ENCODE results near the gene IGSF3.
"Not testable (repeated sequence)": the region's sequence is repeated elsewhere in the genome, so short reads cannot be mapped to it uniquely, and the experiment has no call there.

IGSF3 gene

DNA sequence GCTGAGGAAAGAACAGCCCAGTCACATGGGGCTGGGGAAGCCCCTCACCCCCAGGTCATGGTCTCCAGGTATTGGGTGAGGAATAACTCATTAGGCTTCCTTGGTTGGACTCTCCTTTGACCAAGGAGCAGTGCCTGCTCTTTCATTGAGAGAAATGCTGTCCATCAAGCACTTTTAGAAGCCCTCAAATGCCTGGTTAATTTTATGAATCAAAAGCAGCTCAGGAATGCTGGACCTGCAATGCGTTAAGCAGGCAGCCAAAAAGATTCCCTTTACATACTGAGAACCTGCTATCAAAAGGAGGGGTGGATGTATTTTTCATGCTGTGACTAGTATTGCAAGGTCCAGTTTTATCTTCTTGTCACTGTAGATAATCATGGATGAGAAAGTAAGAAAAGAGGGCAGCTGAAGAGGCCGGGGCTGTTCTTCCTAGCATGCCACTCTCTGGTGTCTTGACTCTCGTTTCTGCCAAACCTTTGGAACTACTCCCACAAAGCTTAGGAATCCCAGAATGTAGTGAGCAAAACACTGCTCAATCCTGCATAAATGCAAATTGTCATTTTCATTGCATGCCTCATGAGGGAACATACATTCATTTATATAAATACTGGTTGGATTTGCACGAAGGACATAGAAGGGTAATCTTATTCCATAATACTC, 94.6 kb downstream of the IGSF3 start:
- peak; percentile 19 for DNase-seq

DNA sequence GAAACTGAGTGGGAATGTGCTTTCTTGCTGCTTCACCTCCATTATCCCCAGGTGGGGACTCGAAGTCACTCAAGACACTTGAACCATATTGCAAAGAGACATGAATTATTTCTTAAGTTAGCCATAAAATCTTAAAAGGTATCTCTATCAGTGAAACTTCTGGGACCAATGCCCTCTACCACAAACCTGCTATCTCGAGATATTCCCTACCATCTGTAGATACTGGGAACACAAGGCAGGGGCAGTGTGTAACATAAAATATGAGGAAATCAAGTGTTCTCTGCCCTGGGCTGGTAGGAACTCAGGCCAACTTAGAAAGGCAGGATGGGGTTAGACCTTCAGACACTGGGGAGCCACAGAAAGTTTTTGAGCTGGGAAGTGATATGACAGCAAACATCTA, 95.4 kb downstream of the IGSF3 start:
- no peak for DNase-seq

DNA sequence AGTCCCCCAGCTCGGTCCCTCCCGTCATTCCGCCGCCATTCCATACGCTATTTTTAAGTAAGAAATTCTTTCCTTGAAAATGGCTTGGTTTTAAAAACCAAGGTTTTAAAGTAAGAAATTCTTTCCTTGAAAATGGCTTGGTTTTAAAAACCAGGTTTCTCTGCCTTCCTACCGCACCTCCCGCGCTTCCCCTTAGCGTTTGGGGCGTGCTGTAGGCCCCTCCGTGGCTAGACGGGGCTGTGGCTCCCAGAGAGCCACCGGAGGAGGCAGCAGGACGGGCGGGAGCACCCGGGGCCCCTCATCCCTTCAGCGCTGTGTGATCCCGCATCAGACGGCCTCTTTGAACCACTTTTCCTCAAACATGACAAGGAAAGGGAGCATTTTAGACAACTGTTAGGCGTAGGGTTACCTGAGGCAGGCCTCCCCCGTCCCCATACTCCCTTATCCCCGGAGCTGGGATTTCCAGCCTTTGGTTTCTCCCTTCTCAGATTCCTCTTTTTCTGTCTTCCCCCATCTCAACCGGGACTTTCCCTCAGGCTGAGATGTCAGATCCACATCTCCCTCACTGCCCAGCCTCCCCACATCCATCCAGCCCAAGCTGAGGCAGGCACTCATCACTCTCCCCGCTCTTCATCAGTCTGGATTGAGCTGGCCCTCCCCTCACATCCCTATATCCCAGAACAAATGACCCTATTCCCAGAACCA, 96.2 kb downstream of the IGSF3 start:
- no peak for DNase-seq

DNA sequence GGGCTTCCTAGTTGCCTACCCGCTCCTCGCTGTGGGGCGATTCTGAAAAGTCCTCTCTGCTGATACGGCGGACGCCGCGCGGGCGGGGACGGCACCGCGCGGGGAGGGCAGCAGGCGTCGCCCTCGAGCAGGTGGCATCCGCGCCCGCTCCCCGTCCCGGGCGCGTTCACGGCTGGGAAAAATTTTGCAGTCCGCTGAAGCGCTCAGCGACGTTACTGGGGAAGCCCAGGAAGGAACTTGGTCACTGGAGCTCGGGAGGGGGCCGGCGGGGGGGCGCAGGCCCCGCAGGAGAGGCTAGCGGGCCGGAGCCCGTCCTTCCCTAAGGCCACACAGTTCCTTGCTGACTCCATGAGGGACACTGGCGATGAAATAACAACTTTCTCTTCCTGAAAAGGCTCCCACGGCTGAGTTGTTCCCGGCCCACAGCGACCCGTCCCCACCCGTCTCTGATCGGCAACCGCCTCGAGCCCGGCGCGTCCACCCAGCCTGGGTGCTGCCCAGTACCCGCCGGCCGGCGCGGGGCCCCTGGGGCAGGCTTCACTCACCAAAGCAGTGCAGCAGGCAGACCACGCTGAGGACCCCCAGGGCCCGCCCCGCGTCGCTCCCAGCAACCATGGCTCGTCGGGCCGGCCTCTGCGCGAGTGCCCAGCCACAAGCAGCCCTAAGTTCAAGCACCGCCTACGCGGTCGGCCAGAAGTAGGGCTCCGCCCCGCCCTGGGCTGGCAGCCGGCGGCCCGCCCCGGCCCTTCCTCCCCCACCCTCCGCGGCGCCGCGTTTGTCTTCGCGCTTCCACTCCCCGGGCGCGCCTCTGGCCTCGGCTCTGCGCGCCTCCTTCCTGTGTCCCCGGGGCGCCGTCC, 96.9 kb downstream of the IGSF3 start, which contains the start of gene CD58:
TSS of gene CD58 (minus strand) at position 669 of the 857 bp plus-strand sequence. CDS start at position 615, 54 bp downstream.
- peak; percentile 80 for DNase-seq

DNA sequence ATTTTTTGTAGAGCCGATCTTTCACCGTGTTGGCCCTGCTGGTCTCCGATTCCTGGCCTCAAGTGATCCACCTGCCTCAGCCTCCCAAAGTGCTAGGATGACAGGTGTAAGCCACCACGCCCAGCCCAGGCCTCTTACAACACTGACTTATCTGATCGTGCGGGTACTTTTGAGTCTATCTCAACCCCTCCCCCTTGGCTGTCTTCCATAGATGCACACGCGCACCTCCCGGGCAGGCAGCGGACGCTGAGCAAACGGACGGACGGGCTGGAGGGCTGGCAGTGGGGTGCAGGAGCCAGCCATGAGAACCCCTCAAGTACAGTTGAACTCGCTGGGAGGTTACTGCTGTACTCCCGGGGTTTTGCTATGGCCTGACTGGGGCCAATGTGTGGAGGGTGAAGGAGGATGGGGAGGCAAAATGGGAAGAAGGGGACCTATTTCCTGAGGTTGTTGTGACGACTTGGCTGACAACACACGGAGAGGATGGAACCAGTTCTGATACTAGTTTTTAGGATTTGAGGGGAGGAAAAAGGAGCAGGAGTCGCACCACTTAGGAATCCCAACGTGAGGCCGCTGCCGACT, 97.7 kb downstream of the IGSF3 start:
- DNase-seq = no peak

DNA sequence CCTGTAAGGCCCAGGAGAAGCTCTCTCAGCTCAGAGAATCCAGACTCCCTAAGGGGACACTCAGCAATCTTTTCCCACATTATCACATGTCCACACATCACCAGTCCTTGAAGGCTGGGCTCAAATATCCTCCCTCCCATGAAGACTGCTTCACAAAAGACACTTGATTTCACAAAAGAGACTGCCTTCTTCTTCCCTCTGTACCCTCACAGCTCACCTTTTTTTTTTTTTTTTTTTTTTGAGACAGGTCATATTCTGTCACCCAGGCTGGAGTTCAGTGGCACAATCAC, 98.2 kb downstream of the IGSF3 start:
- DNase-seq = no peak

DNA sequence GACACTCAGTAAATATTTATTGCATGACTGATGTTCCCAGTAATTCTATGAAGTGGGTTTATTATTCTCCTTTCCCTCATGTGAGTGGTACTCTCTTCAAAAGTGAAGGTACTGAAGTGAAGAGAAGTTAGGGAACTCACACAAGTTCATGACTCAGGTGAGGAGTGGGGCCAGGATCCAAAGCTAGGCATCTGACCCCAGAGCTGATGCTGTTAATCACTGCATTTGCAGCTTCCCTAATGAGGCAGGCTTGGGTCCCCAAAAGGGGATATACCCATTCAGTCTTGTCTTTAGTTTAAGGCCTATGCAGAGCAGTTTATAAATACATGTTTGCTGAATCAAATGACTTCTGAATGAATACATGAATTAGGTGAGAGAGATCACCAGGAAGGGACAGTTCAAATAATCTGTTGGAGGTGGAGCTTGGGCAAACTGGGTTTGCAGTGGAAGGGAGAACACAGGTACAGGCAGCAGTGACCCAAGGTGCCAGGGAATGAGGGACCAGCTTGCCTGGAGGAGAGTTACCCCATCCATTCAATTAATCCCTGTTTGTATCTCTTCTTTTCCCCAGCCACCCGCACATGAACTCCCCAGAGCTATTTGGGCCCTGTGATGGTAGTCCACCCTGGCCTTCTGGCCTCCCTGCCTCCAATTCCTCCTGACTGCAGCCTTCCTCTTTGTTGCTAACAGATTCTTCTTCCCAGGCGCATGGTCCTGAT, 98.7 kb downstream of the IGSF3 start:
- no peak for DNase-seq

DNA sequence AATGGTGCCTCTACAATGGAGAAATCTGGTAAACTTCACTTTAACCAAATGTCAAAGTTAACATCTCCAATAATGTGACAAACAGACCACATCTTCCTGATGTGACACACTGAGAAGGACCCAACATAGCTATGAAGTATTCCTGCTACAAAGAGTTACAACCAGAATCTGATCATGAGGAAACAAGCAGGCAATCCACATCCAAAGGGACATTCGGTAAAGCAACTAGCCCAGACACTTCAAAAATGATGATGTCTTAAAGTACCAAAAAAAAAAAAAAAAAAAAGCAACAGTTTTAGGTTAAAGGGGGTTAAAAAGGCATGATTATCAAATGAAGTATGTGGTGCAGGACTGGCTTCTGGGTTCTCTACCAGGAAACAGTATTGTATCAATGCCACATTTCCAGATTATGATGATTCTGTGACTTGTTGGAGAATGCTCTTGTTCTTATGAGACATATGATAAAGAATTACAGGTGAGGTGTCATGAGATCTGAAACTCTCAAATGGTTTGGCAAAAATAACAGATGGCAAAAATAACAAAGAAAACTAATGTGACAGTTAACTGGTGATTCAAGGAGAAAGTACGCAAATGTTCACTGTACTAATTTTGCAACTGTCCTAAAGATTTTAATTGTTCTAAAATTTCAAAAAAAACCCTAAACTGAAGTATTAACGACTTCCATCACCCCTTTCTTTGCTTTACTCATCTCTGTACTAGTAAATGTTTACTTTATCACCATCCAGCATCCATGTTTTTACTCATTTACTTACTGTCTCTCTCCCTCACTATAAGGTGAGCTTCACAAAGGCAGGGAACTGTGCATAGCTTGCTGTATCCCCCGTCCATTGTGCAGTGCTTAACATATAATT, 99.5 kb downstream of the IGSF3 start:
- DNase-seq = no peak

DNA sequence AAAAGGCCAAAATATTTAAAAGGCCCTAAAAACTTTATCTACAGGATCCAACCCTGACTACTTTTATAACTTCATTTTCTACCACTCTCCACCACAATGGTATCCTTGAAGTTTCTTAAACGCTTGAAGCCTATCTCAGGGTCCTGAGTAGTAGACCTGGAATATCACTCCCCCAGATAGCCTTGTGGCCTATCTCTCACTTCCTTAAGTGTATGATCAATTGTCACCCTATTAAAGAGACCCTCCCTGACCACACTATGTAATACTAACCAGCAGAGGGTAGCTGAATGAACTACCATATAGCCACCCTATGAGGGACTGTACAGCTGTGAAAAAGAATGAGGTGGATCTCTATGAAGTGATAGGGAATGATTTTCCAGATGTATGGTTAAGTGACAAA, 102.3 kb downstream of the IGSF3 start:
- DNase-seq = no peak

DNA sequence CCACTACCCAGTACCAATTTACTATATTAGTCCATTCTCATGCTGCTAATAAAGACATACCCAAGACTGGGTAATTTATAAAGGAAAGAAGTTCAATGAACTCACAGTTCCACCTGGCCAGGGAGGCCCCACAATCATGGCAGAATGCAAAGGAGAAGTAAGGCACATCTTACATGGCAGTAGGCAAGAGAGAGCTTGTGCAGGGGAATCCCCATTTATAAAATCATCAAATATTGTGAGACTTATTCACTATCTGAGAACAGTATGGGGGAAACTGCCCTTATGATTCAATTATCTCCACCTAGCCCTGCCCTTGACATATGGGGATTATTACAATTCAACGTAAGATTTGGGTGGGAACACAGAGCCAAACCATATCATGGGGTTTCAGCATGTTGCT, 103.1 kb downstream of the IGSF3 start:
- DNase-seq = no peak

DNA sequence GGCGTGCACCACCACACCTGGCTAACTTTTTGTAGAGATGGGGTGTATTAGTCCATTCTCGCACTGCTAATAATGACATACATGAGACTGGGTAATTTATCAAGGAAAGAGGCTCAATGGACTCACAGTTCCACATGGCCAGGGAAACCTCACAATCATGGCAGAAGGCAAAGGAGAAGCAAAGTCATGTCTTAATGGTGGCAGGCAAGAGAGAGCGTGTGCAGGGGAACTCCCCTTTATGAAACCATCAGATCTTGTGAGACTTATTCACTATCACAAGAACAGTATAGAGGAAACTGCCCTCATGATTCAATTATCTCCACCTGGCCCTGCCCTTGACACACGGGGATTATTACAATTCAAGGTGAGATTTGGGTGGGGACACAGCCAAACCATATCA, 105.1 kb downstream of the IGSF3 start:
- DNase-seq = not testable (repeated sequence)

DNA sequence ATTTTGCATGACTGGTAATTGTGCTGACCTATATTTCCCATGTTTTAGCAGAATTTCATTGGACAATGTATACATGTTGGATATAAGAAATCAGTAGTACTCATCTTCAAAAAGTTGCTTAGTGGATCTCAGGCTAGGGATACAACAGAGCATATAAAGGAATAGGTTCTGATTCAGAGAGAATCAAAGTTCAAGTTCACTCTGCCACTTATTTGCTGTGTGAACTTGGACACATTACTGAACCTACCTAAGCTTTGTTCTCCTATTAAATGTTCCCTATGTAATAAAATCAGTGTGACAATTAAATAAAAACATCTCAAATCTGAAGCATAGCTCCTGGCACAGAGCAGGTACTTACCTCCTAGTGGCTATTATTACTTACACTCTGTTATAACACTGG, 106.0 kb downstream of the IGSF3 start:
- no peak for DNase-seq

DNA sequence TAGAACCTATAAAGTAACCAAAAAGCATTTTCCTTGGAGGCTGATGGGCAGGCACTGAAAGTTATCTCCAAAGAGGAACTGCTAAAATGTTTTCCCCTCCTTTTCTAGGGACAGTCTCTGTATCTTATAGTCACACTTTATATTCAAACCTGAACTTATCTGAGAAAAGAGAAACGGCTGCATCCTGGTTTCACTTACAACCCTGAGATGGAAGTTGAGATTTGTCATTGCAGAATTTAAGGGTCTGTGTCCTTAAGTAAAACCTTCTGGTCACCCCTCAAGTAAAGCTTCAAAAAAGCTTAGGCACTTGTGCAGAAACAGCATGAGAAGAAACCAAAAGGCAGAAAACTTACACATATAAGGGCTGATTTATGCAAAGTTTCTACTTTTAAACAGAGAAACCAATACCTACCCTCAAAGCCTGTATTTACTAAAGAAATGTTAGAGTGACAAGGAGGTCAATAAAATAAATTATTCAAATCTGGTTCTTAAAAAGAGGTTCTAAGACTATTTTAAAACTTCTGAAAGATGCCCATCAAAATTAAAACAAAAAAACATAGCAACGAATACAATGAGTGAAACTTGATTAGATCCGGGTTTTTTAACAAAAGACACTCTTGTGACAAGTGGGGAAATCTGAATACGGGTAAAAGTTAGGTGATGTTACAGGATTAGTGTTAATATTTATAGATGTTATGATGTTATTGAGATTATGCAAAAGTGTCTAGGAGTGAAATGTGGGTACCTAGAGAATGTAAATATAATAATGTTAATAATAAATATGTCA, 106.6 kb downstream of the IGSF3 start:
- no peak for DNase-seq

DNA sequence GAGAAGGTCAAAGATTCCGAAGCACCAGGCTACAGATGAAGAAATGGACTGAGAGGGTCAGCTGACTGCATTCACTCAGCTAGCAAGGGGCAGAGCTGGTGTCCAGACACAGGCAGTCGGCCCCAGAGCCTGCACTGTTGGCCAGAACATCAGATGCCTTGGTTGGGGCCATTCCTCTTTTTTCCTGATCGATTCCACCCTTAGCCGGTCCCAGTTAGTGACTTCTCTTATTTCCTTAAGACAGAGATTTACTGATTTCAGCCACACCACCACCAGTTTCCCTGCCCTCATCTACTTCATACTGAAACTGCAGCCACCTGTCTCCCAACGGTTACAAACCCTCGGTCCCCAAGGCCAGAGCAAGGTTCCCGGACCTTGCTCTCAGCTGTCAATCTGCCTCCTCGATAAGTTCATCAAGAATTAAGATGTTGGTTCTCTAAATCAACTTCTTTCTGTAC, 108.2 kb downstream of the IGSF3 start:
- DNase-seq = no peak

DNA sequence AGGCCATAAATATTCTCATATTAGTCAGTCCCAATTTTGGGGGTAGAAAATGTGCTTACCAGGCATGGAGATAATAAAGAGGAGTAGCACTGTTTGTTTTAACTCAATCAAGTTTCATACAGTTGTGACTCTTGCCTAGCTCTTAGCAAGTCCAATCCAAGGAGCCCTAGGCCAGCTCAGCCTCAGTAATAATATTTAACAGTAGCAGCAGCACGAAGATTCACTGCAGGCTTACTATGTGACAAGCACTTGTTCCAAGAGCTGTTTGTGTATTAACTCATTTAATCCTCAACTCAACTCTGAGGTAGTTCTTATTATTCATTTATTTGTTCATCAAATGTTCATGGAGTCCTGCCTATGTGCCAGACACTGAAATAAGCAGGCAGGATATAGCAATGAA, 109.0 kb downstream of the IGSF3 start:
- DNase-seq = no peak

DNA sequence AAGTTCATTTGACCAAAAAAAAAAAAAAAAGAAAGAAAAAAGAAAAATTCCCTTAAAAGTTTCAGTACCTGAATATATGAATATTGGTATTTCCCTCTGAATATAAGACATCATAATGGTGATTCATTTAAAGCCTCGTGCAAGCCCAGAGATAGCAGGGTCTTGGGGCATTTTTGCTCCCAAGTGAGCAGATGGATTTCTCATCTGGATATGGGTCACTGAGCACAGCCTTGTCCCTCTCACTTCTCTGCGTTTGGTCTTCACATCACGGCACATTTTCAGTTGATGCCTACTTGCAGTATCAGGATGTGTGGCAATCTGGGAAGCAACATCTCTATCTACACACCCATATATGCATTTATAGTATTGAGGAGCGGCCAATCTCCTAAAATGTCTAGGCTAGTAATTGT, 109.4 kb downstream of the IGSF3 start:
- no peak for DNase-seq

DNA sequence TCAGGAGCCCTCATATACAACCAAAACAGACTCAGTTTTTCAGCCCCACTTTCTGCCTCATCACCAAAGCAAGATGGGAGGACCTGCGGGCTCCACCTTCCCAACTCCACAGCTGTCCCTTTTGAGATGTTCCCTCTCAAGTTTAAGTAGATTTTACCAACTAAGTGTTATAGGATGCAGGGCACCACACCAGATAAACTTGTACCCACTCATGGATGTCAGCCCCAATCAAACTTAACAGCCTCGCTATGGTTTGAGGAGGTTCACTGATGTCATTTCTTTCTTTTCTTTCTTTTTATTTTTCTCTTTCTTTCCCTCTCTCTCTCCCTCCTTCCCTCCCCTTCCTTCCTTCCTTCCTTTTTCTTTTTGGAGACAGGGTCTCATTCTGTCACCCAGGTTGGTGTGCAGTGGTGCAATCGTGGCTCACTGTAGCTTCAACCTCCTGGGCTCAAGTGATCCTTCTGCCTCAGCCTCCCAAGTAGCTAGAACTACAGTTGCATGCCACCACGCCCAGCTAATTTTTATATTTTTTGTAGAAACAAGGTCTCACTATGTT, 110.1 kb downstream of the IGSF3 start:
- no peak for DNase-seq

DNA sequence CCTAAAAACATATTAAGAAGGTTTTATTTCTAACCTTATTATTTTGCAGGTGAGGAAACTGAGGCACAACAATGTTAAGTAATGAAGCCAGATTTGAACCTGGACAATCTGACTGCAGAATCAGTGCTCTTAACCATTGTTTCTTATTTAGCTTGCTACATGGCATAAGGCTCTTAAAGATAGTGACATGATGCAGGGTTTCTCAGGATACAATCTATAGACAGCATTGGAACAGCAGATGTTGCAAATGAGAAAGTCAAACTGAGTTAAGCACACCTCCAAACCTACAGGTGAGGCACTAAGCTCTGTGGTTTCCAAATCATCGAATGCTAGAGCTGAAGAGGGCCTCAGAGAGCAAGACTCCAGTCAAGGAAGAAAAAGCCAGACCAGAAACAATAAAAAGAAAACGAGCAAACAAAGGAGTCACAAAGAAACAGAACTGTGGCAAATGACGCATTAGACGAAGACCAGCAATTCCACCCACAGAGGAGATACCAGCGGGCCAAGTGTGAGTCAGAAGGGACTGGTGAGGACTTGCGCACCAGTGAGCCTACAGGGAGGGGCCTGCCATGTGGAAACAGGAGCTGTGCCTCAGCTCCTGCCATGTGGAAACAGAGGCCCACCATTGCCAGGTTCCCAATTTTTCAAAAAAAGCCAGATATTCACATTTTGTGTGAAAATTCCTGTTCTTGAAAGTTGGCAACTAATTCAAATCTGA, 111.1 kb downstream of the IGSF3 start:
- peak; percentile 41 for DNase-seq

DNA sequence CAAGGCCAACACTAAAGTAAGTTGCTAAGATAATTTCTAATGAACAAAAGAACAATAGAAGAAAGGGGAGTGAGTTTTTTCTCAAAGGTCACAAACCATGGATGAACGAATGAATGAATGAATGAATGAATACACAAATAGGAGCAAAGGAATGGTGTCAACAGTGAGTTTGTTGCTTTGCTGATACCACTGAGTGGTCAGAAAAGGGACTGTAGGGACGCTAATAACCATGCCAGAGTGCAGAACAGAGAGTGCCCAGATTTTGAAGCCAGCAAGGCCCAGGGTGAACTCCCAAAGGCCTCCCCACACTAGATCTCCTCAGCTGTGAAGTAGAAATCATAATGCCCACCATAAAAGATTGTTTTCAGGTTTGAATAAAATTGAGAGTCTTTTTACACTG, 112.6 kb downstream of the IGSF3 start:
- no peak for DNase-seq

All from fibroblast of skin of right biceps (primary cell).